NCI-H524 (cell line): ENCODE data around the gene SSBP3.
A peak's percentile ranks its signal among the peaks of the same experiment; 100 is the strongest.

ENCODE experiments used
- DNase-seq, 2 experiments: peaks; one replicate each; lab custom pipeline; 2025; lab: John Stamatoyannopoulos, UW

The SSBP3 gene

DNA sequence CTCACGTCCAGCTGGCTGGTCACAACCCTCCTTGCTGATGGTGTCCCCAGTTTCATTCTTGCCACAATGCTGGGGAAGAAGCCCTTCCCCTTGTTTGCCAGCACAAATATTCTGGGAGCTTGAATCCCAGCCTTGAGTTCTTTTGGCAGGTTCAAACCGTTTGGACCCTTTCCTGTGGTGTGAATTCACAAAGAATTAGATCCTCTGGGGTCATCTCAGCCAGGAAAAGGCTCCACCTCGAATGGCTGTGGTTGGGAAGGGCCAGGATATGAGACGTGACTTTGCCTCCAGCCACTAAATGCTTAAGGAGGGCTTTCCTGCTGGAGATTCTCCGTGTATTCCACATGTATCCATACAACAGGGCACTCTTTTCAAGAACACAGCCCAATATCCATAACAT is 139.3 kb downstream of the SSBP3 start:
- no peak for DNase-seq

DNA sequence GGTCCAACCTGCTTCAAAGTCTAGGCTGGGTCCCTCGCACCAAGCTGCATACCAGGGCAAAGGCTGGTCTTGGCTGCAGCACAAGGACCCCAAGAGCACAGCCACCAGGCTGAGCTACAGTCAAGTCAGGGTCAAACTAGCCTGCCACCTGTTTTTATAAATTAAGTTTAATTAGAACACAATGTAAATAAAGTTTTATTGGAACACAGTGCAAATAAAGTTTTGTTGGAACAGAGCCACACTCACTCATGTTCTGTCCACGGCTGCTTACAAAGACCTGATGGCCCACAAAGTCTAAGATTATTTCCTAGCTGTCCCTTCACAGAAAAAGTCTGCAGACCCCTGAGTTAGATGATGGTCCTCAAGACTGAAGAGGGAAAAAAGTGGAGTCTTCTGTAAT is 140.0 kb downstream of the SSBP3 start:
- DNase-seq: no peak

GRCh38 chr1:54265659-54266058 is 140.5 kb downstream of the SSBP3 start:
- DNase-seq: no peak

GRCh38 chr1:54265126-54265525 is 141.1 kb downstream of the SSBP3 start:
- no peak for DNase-seq

- no peak for DNase-seq
These were observed 142.5 kb downstream of the SSBP3 start for GRCh38 chr1:54263601-54264226.

GRCh38 chr1:54262244-54262643 is 143.9 kb downstream of the SSBP3 start:
- no peak for DNase-seq

GRCh38 chr1:54260810-54261209 is 145.4 kb downstream of the SSBP3 start:
- no peak for DNase-seq

DNA sequence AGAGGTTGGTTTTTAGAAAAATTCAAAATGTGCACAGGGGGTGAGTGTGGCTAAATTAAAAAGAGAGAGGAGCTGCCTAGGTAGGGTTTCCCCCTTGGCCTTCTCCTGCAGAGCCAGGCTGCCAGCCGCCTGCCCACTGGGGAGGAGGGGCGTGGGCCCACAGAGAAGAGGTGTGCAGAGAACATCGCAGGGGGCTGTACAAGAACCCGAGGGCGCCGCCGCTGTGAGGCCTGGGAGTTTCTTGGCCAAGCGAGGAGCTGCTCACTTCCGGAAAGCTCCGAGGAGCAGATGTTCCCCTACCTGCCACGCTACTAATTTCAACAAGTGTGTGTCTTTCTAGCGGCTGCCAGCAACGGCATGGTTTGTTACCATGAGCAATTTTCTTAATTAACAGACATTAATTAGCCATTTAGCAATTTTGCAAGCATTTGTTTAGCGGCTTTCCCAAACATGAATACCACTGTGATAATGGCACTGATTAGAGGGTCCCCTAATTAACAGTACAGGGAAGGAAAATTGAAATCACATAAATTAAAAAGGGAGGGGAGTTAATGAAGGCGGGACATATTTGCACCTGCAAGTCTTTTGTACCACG is 146.6 kb downstream of the SSBP3 start:
- peak; percentile 30 to 78 for DNase-seq

GRCh38 chr1:54257876-54258275 is 148.3 kb downstream of the SSBP3 start:
- DNase-seq: no peak

- DNase-seq: no peak
These were observed 148.9 kb downstream of the SSBP3 start for GRCh38 chr1:54257346-54257620.

DNA sequence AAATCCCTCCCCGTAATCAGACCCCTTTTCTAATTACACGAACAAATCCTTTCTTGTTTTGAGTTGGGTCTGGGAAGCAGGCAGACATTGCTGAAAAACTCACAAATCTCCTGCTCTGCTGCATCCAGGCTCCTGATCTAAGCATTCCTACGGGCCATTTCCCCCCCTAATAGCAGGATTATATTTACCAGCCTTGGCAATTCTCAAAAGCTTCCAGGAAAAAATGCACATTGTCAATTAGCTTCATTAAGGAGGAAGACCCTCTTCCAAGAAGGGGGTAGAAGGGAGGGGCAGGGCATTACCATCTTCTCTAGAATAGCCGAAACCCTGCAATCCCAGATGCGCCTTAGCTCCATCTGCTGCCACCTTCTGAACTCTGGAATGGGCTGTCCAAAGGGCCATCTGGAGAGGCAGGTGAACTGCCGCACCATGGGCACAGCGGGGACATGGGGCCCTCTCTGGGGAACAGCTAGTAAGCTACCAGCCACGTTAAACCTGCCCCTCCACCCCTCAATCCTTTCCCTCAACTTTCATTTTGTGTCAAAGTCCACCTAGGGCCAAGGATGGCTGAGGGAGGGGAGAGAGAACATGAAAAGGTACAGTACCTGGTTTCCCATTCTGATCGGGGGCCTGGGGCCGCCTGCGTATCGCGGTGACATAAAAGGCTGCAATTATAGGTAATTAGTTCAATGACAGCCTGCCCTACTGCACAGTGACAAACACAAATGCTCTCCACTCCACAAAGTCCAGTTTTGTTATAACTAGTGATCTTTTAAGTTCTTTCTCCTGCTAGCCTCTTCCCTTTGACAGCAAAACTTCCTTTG is 149.5 kb downstream of the SSBP3 start:
- peak; percentile 57 to 84 for DNase-seq

- DNase-seq: no peak
These were observed 151.0 kb downstream of the SSBP3 start for GRCh38 chr1:54255026-54255702.

- no peak for DNase-seq
These were observed 152.1 kb downstream of the SSBP3 start for GRCh38 chr1:54254055-54254454.

GRCh38 chr1:54253480-54253879 is 152.7 kb downstream of the SSBP3 start:
- DNase-seq: no peak

DNA sequence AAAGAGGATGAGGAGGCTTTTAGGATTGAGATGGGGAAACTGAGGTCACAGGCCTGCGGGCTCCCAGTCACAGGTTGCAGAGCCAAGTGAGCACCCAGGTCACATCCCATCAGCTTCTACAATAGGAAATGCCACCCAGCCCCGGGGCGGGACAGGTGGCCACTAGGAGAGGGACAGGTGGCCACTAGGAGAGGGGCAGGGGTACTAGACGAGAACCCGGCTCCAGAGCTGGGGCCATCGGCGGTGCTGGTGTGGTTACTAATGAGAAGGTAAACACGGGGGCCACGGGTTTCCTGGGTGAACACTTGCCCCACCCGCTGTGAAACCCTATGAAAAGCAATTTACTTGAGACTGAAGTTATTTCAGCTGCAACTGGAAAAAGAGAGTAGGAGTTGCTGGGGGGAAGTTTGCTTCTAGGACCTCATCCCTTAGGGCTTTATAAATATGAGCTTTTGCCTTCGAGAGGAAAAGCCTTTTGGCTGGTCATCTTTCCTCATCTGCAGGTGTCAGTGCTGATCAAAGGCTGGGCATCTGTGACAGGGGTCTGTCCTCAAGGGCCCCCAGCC is 153.7 kb downstream of the SSBP3 start:
- DNase-seq: no peak

- DNase-seq: no peak
These were observed 155.5 kb downstream of the SSBP3 start for GRCh38 chr1:54250670-54251069.

DNA sequence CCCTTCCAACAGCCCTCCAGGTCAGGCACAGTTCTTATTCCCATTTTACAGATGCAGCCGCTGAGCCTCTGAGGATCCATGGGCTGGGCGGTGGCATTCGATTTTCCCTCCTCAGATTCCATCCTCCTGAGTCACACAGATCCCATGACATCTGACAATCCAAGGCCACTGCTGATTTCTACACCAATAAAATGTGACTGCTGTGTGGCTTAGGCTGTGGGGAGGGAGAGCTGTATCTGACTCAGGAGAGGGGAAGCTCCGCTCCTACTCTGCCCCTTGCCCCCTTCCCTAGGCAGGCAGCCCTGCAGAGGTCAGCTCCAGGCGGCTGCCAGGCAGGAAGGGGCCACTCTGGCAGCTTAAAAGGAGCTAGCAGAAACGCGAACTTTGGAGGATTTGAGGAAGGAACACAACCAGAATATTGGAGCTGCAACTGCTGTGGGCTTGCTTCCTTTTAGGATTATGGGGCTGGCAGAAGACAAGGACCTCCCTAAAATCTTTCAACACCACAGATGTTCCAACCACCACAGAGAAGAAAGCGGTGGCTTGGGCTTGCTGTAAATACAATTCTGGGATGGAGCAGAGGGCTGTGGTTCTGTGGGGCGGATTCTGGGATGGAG is 156.3 kb downstream of the SSBP3 start:
- DNase-seq: no peak

GRCh38 chr1:54248966-54249365 is 157.2 kb downstream of the SSBP3 start:
- DNase-seq: peak in 1 of 2 experiments; percentile 27

DNA sequence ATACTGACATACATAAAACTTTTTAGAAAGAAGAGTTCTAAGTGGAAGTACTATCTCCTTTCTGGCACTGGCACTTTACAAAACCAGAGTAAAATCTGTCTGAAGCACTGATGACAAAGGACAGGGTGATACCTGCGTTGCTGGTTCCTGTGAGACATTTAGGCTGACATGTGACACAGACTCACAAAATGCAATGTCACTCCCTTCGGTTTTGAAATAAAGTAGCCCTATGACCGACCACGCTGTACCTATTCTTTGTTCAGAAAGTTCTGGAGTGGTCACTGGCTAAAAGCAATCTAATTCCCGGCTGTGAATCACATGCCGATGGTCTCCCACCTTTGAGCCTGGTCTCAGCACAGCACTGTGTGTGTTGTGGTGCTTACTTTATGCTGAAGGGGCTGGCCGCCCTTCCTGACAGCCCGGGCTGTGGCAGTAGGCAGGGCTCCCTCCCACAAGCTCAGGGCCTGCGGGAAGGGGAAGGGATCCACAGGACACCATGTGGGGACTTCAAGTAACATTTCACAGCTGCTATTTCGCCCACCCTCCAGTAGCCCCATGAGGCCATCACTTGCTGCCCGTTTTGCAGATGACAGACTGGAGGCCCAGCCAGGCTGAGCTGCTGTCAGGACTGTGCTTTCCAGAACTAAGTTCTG is 158.2 kb downstream of the SSBP3 start:
- no peak for DNase-seq

GRCh38 chr1:54246116-54246721 is 160.0 kb downstream of the SSBP3 start:
- peak; percentile 94 to 97 for DNase-seq

- no peak for DNase-seq
These were observed 160.7 kb downstream of the SSBP3 start for GRCh38 chr1:54245501-54245900.
